ENCODE measurements around the gene ANKRD13C.
"Not testable (repeated sequence)": the region's sequence is repeated elsewhere in the genome, so short reads cannot be mapped to it uniquely, and the experiment has no call there.

The ANKRD13C gene

GRCh38 chr1:70382682-70383081 is 28.2 kb upstream of the ANKRD13C start:
- DNase-seq (ENCODE audit: low read depth, low spot score), result no peak
- TF ChIP-seq, protein P1, sequence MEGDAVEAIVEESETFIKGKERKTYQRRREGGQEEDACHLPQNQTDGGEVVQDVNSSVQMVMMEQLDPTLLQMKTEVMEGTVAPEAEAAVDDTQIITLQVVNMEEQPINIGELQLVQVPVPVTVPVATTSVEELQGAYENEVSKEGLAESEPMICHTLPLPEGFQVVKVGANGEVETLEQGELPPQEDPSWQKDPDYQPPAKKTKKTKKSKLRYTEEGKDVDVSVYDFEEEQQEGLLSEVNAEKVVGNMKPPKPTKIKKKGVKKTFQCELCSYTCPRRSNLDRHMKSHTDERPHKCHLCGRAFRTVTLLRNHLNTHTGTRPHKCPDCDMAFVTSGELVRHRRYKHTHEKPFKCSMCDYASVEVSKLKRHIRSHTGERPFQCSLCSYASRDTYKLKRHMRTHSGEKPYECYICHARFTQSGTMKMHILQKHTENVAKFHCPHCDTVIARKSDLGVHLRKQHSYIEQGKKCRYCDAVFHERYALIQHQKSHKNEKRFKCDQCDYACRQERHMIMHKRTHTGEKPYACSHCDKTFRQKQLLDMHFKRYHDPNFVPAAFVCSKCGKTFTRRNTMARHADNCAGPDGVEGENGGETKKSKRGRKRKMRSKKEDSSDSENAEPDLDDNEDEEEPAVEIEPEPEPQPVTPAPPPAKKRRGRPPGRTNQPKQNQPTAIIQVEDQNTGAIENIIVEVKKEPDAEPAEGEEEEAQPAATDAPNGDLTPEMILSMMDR (IDR thresholded peaks at IDR 0.05; ENCODE audit: insufficient read depth, low read length, missing control alignments), result no peak
- CTCF ChIA-PET, result no interaction called here
- POLR2A ChIA-PET, result no interaction called here
- H3K4me3 ChIP-seq (ENCODE audit: low read depth, low read length), result no peak overlapping the region

DNA sequence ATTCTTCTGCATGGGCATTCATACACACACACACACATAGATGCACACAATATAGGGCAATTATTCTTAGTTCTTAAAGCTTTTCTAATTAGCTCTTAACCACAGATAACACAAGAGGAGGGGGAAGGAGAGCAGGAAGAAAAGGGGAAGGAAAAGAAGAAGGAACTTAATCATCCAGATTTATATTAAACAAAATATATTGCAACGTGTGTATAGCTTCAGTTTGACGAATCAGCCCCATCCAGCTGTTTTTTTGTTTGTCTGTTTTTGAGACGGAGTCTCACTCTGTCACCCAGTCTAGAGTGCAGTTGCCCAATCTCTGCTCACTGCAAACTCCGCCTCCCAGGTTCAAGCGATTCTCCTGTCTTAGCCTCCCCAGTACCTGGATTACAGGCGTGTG is 21.7 kb upstream of the ANKRD13C start:
- H3K4me3 ChIP-seq (ENCODE audit: low read depth, low read length), result no peak overlapping the region
- POLR2A ChIA-PET, result no interaction called here
- CTCF ChIA-PET, result no interaction called here
- no peak for DNase-seq (ENCODE audit: low read depth, low spot score)
- TF ChIP-seq, protein P1 (IDR thresholded peaks at IDR 0.05; ENCODE audit: insufficient read depth, low read length, missing control alignments), result no peak

GRCh38 chr1:70373580-70373979 is 19.1 kb upstream of the ANKRD13C start:
- POLR2A ChIA-PET; DNase-seq (ENCODE audit: low read depth, low spot score); CTCF ChIA-PET; H3K4me3 ChIP-seq (ENCODE audit: low read depth, low read length): not testable (repeated sequence)

GRCh38 chr1:70372426-70372825 is 17.9 kb upstream of the ANKRD13C start:
- ChIA-PET CTCF (no interaction called here), POLR2A (no interaction called here)
- H3K4me3 ChIP-seq (ENCODE audit: low read depth, low read length), result no peak overlapping the region
- TF ChIP-seq, protein P1 (IDR thresholded peaks at IDR 0.05; ENCODE audit: insufficient read depth, low read length, missing control alignments), result no peak
- no peak for DNase-seq (ENCODE audit: low read depth, low spot score)

GRCh38 chr1:70371586-70371985 is 17.1 kb upstream of the ANKRD13C start:
- POLR2A ChIA-PET, result interaction anchor here (1.2 kb wide), 1 partner anchor 116 kb away, joined by 3 read pairs; no protein-coding TSS in a partner anchor
- DNase-seq (ENCODE audit: low read depth, low spot score); CTCF ChIA-PET; H3K4me3 ChIP-seq (ENCODE audit: low read depth, low read length): not testable (repeated sequence)

DNA sequence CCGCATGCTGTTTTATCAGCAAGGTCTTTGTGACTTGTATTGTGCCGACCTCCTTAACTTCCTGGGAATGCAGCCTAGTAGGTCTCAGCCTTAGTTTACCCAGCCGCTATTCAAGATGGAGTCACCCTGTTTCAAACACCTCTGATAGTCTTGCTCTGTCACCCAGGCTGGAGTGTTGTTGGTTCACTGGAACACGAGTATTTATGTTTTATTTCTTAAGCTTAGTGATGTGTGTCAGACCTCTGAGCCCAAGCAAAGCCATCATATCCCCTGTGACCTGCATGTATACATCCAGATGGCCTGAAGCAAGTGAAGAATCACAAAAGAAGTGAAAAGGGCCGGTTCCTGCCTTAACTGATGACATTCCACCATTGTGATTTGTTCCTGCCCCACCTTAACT is 12.9 kb upstream of the ANKRD13C start:
- DNase-seq (ENCODE audit: low read depth, low spot score); H3K4me3 ChIP-seq (ENCODE audit: low read depth, low read length); POLR2A ChIA-PET; CTCF ChIA-PET: not testable (repeated sequence)

GRCh38 chr1:70366997-70367396 is 12.5 kb upstream of the ANKRD13C start:
- POLR2A ChIA-PET; DNase-seq (ENCODE audit: low read depth, low spot score); H3K4me3 ChIP-seq (ENCODE audit: low read depth, low read length); CTCF ChIA-PET: not testable (repeated sequence)

DNA sequence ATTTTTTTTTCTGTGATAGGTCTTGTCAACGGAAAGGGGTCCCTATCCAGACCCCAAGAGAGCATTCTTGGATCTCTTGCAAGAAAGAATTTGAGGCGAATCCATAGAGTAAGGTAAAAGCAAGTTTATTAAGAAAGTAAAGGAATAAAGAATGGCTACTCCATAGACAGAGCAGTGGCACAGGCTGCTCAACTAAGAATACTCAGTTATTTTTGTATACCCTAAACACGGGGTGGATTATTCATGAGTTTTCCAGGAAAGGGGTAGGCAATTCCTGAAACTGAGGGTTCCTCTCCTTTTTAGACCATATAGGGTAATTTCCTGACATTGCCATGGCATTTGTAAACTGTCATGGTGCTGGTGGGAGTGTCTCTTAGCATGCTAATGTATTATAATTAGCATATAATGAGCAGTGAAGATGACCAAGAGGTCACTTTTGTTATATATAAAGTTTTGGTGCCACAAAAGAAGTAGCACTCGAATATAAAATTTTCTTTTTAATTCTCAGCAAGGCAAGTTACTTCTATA is 12.0 kb upstream of the ANKRD13C start:
- POLR2A ChIA-PET; CTCF ChIA-PET; DNase-seq (ENCODE audit: low read depth, low spot score); H3K4me3 ChIP-seq (ENCODE audit: low read depth, low read length): not testable (repeated sequence)

GRCh38 chr1:70364439-70364838 is 9.9 kb upstream of the ANKRD13C start:
- TF ChIP-seq, protein P1 (IDR thresholded peaks at IDR 0.05; ENCODE audit: insufficient read depth, low read length, missing control alignments), result no peak
- ChIA-PET CTCF (no interaction called here), POLR2A (no interaction called here)
- H3K4me3 ChIP-seq (ENCODE audit: low read depth, low read length), result no peak overlapping the region
- DNase-seq (ENCODE audit: low read depth, low spot score), result no peak

Measured in AG04449 (cell line).